ENCODE data around the gene PINK1.

The PINK1 gene

DNA sequence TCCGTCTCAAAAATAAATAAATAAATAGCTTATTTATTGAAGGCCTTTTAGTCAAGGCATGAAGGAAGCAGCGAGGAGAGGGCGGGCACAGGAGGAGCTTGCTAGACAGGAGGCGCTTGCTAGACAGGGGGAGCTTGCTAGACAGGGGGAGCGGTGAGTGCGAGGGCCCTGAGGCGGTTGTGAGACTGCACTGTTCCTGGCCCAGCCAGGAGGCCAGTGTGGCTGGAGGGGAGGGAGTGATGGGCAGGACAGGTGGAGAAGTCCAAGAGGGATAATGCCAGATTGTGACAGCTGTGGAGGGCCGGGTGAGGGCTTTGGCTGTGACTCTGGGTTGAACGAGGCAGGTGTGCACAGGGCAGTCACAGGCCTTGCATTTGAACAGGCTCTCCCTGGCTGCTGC, 66.3 kb downstream of the PINK1 start:
- H3K9ac ChIP-seq (ENCODE audit: low read depth in 1 of 2, low read length in 2 of 2), result no peak overlapping the region
- no peaks in the 10 kb centered on the region for H3K9me3 ChIP-seq (ENCODE audit: control insufficient read depth in 2 of 2, low read length in 2 of 2)
- no peaks in the 10 kb centered on the region for H3K36me3 ChIP-seq (ENCODE audit: control insufficient read depth in 2 of 2, insufficient read depth in 2 of 2, low read length in 2 of 2)
- H3K4me3 ChIP-seq (ENCODE audit: low read length in 2 of 2), result no peak overlapping the region
- H3K27me3 ChIP-seq (ENCODE audit: control insufficient read depth in 2 of 2, insufficient read depth in 2 of 2, low read length in 2 of 2), result no peaks in the 10 kb centered on the region
- no peak overlapping the region for H3K27ac ChIP-seq (ENCODE audit: low read depth in 2 of 2, low read length in 2 of 2)
- H3K4me1 ChIP-seq (ENCODE audit: control insufficient read depth in 2 of 2, insufficient read depth in 2 of 2, low read length in 2 of 2), result peaks cover 5 to 13% of the 10 kb centered on the region in 2 donors

DNA sequence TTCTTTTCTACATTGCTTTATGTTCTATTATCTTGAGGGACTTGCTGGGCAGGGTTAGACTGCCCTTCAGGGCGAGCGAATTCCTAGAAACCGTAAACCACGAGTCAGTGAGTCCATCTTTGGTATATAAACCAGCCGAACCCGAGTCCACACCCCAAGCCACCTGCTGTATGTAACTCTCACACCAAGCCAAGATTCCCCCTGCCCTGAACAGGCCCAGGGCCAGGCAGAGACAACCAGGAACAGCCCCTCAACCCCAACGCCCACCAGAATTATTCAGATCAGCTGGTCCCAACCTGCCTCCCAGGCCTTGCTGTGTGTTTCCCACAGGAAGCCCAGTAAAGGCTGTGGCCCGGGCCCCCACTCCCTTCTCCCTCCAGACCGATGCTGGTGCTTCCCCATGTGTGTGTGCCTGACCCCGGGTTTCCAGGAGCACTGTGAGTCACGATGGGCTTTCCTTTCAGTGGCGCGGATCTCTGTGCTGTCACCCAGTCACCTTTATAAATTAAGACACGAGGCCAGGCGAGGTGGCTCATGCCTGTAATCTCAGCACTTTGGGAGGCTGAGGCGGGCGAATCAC, 67.5 kb downstream of the PINK1 start:
- H3K27me3 ChIP-seq (ENCODE audit: control insufficient read depth in 2 of 2, insufficient read depth in 2 of 2, low read length in 2 of 2), result no peaks in the 10 kb centered on the region
- peaks cover 5 to 13% of the 10 kb centered on the region in 2 donors for H3K4me1 ChIP-seq (ENCODE audit: control insufficient read depth in 2 of 2, insufficient read depth in 2 of 2, low read length in 2 of 2)
- H3K9me3 ChIP-seq (ENCODE audit: control insufficient read depth in 2 of 2, low read length in 2 of 2), result no peaks in the 10 kb centered on the region
- no peak overlapping the region for H3K4me3 ChIP-seq (ENCODE audit: low read length in 2 of 2)
- H3K27ac ChIP-seq (ENCODE audit: low read depth in 2 of 2, low read length in 2 of 2), result no peak overlapping the region
- H3K9ac ChIP-seq (ENCODE audit: low read depth in 1 of 2, low read length in 2 of 2), result no peak overlapping the region
- no peaks in the 10 kb centered on the region for H3K36me3 ChIP-seq (ENCODE audit: control insufficient read depth in 2 of 2, insufficient read depth in 2 of 2, low read length in 2 of 2)
